ENCODE measurements around the gene ZNF710.
"Not testable (repeated sequence)": the region's sequence is repeated elsewhere in the genome, so short reads cannot be mapped to it uniquely, and the experiment has no call there.

The ZNF710 gene, protein sequence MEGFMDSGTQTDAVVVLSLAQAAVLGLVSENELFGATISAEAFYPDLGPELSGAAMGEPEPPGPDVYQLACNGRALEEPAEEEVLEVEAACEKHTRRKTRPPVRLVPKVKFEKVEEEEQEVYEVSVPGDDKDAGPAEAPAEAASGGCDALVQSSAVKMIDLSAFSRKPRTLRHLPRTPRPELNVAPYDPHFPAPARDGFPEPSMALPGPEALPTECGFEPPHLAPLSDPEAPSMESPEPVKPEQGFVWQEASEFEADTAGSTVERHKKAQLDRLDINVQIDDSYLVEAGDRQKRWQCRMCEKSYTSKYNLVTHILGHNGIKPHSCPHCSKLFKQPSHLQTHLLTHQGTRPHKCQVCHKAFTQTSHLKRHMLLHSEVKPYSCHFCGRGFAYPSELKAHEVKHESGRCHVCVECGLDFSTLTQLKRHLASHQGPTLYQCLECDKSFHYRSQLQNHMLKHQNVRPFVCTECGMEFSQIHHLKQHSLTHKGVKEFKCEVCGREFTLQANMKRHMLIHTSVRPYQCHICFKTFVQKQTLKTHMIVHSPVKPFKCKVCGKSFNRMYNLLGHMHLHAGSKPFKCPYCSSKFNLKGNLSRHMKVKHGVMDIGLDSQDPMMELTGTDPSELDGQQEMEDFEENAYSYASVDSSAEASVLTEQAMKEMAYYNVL

DNA sequence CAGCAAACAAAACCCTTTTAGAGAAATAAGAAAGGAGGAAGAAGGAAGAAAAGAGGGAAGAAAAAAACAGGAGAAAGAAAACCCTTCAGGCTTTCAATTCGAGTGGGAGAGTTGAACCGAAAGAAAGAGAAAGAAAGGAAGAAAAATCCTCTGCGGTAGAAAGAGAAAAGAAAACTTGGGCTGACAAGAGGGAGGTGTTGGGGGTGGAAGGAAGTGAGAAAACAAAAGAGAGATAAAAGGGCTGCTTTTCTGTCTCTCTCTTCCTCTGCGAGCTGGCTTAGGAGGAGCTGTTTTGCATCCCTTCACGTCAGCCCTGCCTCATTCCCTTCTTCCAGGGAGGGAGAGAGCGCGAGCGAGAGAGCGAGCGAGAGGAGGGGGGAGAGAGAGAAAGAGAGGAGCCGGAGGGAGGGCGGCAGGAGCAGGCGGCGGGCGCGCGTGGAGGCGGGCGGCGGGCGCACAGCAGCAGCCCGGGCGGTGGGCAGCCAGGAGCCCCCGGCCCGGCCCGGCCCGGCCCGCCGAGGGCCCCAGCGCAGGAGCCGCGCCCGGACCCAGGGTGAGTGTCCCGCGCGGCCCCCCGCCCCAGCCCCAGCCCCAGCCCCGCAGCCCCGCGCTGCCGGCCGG, at the start of gene ZNF710:
TSS of gene ZNF710 (plus strand) at position 263 of the 621 bp plus-strand sequence. CDS start 65,814 bp downstream, outside the sequence.
- DNase-seq, result peak in 1 of 2 donors; percentile 13

GRCh38 chr15:89954541-89954940, 46.6 kb upstream of the ZNF710 start:
- no peak for DNase-seq

- DNase-seq, result not testable (repeated sequence)
Observed at GRCh38 chr15:89955449-89955998, 45.6 kb upstream of the ZNF710 start.

- no peak for DNase-seq
Observed at GRCh38 chr15:89958107-89958805, 42.9 kb upstream of the ZNF710 start.

DNA sequence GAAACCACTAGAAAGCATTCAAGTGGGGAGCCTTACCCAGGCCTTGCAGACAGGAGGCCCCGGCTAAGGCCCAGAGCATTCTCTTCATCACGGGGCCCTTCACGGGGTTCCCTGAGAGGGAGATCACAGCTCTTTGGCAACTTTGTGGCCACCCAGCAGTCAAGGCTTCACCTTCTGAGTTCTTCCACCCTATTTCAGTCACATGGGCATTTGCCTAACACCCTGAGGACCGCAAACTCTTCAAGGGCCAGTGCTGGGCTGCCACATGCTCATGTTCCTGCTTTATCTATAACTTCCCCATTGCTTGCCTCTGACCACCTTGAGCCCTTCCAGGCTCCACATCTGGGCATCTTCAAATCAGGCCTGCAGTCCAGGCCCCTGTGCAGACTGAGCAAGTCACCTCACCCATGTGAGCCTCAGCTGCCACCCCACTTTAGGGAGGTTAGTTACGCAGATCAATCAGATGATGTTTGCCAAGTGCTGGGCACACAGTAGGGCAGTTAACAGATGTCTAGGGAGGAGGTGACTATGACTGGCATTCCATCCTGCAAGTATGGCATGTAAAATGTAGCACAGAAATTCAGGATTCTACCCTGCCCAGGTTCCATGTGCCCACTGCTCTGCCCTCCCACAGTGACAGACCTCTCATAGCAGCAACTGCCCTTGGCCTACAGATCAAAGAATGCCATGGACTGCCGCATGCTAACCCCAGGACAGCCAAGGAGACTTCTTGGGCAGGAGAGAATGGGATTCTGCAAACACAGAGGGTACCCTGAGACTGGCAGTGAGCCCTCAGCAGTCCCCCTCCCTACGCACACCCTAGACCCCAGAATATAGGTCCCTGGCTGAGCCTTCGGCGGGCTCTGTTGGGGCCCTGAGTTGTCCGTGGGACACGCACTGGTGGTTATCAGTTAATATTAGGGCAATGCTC, 37.6 kb upstream of the ZNF710 start:
- no peak for DNase-seq

DNA sequence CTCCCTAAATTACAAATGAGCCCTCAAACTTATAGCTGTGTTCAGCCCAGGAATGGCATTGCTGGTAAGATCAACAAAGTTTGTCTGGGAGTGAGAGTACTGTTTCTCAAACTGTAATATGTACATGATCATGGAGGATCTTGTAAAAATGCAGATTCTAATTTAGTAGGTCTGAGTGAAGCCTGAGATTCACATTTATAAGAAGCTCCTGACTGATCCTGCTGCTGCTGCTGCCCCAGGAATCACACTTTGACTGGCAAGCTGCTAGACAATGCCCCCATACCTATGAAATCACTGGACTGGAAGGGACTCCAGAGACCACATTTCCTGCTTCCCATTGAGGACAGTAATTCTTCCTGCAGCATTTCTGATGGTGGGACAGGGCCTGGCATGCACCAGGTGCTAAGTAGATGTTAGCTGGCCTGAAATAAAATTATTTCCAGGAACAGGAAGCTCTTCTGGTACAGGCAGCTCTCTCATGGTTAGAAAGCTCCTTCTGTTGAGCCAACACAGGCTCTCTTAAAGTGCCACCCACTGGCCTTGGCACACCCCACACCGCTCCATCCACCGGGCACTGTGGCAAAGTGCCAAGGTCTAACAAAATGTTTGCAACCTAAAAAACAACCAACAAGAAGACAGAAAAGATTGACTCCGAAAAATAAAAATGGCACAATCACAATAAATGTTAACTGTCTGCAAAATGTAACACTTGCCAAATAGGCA, 36.7 kb upstream of the ZNF710 start:
- DNase-seq, result no peak

- no peak for DNase-seq
Observed at GRCh38 chr15:89967881-89968280, 33.2 kb upstream of the ZNF710 start.

DNA sequence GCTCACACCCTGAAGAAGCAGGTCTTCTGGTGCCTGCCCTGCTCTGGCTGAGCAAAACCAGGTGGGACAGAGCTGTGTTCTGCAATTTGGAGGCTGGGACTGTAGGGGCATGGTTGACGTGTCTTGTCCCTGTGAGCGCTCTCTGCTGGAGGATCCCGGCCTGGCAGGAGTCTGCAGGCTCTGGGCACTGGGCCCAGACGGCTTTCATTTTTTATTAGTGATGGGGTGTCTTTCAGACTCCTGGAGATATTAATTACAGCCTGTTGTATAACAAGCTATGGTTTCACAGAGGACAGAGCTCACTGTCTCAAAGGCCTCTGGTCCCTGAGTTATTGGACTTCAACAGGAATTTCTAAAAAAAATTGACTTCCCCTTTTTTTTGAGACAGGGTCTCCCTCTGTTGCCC, 29.5 kb upstream of the ZNF710 start:
- DNase-seq, result peak; percentile 20 to 36

GRCh38 chr15:89972085-89972484, 29.0 kb upstream of the ZNF710 start:
- DNase-seq, result no peak

DNA sequence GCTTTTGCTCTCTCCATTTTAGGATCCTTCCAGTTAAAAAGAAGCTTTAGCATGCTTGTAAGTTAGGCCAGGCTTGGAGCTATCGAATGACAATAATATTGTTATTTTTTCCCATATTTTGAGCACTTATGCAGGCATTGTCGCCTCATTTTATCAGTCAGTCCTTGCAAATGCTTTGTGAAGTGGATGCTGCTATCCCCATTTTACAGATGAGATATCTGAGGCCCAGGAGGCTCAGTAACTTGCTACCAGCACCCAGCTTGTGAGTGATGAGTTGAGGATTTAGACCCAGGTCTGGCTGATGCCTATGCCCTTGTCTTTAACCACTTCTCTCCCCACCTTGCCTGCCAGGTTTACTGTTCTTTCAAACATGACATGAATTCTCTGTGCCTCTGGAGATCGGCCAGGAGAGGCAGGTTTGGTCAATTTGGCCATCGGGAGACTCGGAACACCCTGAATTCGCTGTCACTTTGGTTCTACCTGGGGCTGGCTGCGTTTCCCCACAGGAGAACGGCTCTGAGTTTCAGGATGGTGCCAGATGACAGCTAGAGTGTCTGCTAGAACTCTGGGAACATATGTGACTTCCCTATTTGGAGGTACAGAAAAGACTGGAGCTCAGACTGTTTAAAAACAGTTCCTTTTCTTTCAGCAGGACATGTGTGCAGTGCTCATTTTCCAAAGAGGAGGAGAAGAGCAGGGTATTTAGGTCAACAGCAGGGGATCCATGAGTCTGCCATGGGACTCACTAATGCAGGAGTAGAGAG, 25.5 kb upstream of the ZNF710 start:
- DNase-seq, result no peak

DNA sequence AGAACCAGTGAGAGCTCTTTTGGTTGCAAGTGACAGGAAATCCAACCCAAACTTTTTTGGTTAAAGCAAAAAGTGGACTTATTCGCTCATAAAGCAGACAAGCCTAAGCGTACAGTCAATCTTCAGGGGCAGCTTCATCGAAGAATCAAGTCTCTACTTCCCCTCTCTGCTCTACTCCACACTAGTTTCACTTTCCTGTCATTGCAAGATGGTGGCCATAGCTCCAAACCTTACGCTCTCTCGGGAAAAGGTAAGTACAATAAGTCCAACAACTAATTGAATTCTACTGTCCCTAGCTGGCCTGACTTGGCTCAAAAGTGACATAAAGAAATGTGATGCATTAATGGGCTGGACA, 24.9 kb upstream of the ZNF710 start:
- no peak for DNase-seq

GRCh38 chr15:89977836-89978235, 23.3 kb upstream of the ZNF710 start:
- not testable (repeated sequence) for DNase-seq

- no peak for DNase-seq
Observed at GRCh38 chr15:89978914-89979313, 22.2 kb upstream of the ZNF710 start.

- DNase-seq, result no peak
Observed at GRCh38 chr15:89980896-89981295, 20.2 kb upstream of the ZNF710 start.

DNA sequence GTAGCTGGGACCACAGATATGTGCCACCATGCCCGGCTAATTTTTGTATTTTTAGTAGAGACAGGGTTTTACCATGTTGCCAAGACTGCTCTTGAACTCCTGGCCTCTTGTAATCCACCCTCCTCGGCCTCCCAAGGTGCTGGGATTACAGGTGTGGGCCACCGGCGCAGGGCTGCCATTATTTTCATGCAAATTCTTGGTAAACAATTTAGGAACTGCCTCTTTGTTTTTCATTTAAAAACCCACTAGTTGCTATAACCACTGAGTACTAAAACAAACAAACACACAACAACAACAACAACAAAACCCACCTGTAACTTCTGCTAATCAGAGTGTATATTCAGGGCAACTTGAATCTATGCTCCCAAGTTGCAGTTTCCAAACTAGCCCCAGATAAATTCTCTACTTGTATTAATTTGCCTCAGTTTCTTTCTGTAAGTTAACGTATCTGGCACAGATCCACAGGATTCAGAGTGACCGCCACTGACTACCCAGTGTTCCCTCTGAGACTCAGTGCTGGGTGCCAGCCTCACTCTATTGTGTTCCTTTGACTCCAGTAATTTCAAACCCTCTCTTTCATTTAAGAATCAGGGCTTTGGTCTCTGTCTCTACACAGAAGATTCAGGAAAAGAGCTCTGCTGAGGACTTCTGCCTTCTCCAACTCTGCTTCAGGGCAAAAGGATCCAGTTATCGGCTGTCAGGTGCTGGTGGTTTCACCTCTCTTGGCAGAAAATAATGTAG, 18.6 kb upstream of the ZNF710 start:
- no peak for DNase-seq

- no peak for DNase-seq
Observed at GRCh38 chr15:89984001-89984400, 17.1 kb upstream of the ZNF710 start.

DNA sequence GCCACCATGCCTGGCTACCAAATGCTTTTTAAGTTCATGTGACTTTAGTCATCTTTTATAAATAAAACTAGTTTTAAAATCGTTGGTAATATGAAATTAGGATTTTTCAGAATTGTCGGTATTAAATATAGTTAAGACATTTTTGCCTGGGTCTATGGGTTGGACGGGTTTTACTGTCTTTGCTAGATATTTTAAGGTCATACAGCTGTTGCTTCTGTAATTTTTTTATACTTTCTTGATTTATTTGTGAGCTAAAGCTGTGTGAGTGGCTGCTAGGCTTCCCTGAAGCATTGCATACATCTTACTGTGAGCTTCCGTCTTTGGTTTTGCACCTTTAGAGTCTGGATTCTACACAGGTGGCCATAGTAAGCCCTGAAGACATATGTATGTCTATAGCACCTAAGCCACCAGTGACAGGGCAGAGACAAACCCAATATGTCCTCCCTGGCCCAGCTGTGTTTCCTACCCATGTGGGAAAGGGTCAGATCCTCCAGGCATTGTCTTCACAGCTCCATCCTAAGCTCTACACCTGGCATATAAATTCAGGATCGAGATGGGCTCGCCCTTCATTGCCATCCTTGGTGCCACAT, 16.6 kb upstream of the ZNF710 start:
- no peak for DNase-seq

- DNase-seq, result no peak
Observed at GRCh38 chr15:89985111-89985510, 16.0 kb upstream of the ZNF710 start.

GRCh38 chr15:89991312-89991711, 9.8 kb upstream of the ZNF710 start:
- no peak for DNase-seq
